ENCODE data around the gene KIF26B. TPM values are rescaled to one million over a fixed set of nuclear protein-coding genes. Genes with fewer than 3 reads are reported as not detected.

KIF26B gene
- total and polyA plus RNA-seq, 2 of the 4 experiments (the other 2 are of a cell fraction), result 0.53 to 0.54 TPM

DNA sequence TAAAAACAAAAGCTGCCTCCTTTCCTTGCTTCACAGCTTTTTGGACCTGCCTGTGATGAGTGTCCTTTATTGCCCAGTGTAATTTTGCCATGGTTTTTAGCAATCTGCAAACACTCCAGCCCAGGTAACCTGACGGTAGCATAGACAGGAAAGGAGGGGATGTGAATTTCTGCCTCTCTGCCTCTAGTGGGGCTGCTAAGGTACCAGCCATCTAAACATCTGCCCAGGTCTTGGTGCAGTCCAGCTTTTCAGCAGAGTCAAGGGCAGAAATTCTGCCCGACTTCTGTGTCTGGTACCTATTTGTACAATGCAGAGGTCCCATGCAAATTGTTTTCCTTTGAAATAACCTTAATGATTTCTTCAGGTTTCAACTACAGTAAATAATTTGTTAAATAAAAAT lies 371.4 kb downstream of the KIF26B start:
- no peak overlapping the region for H3K4me2 ChIP-seq (ENCODE audit: low read depth, low read length)
- no peak overlapping the region for H3K18ac ChIP-seq (ENCODE audit: low read depth, low read length)
- no peak overlapping the region for H3K4ac ChIP-seq (ENCODE audit: low read depth, low read length)
- 0 out of 2 replicates have a peak, but pooled peaks cover 1% of the 10 kb centered on the region for H3K36me3 ChIP-seq (ENCODE audit: control insufficient read depth, insufficient read depth, low read length)
- ATAC-seq (ENCODE audit: low read depth), result no peak
- in situ Hi-C loops (cut with MboI; ENCODE audit: low sequenced_read_pairs) (no loop called here), intact Hi-C loops (cut with micrococcal nuclease) (no loop called here), dilution Hi-C loops (cut with HindIII; ENCODE audit: low sequenced_read_pairs, unreplicated experiment) (no loop called here)
- no peak overlapping the region for H3K4me3 ChIP-seq (ENCODE audit: insufficient read depth, low read depth, low read length)
- no peak overlapping the region for H3K56ac ChIP-seq (ENCODE audit: extremely low read depth, insufficient read depth, low read length)
- no peak overlapping the region for H3K14ac ChIP-seq (replicated peaks; ENCODE audit: low read depth, low read length)
- H3K9ac ChIP-seq (ENCODE audit: low read depth, low read length), result no peak overlapping the region
- no peak overlapping the region for H2AK5ac ChIP-seq (ENCODE audit: low read depth, low read length)
- no peak overlapping the region for H3K23ac ChIP-seq (ENCODE audit: low read depth, low read length)
- no peaks in the 10 kb centered on the region for H4K20me1 ChIP-seq (ENCODE audit: insufficient read depth, low read length)
- DNase-seq, result no peak
- H4K5ac ChIP-seq (ENCODE audit: low read depth, low read length), result no peak overlapping the region
- H3K79me1 ChIP-seq (ENCODE audit: low read depth in 1 of 2, low read length in 2 of 2), result no peaks in the 10 kb centered on the region
- no peak overlapping the region for H4K91ac ChIP-seq (ENCODE audit: insufficient read depth, low read depth, low read length)
- no peak overlapping the region for H4K8ac ChIP-seq (ENCODE audit: low read depth in 2 of 2, low read length in 2 of 2)
- BruUV-seq (replicated peaks), result no TSS peak
- ChIA-PET POLR2A (ENCODE audit: unreplicated experiment) (no interaction called here), CTCF (no interaction called here)
- H2BK20ac ChIP-seq (ENCODE audit: low read depth, low read length), result no peak overlapping the region
- H2AFZ ChIP-seq (replicated peaks; ENCODE audit: low read length, poor library complexity), result no peak overlapping the region
- H3K9me1 ChIP-seq (ENCODE audit: insufficient read depth, low read length), result no peaks in the 10 kb centered on the region
- no peaks in the 10 kb centered on the region for H3K27me3 ChIP-seq (ENCODE audit: control insufficient read depth, insufficient read depth, low read length)
- peaks cover 4% of the 10 kb centered on the region for H3K9me3 ChIP-seq (ENCODE audit: control insufficient read depth, insufficient read depth, low read length)
- no peak overlapping the region for H2BK120ac ChIP-seq (ENCODE audit: low read depth, low read length)
- no peak overlapping the region for H2BK5ac ChIP-seq (ENCODE audit: low read depth, low read length, poor library complexity, severe bottlenecking)
- no peak overlapping the region for H2AK9ac ChIP-seq (replicated peaks; ENCODE audit: low read depth, low read length, poor library complexity)
- no peak for TF ChIP-seq FOS (IDR thresholded peaks at IDR 0.05; ENCODE audit: low read depth, low read length)
- TF ChIP-seq RCOR1 (IDR thresholded peaks at IDR 0.05; ENCODE audit: insufficient replicate concordance, low read length), result no peak
- TF ChIP-seq POLR2A (IDR thresholded peaks at IDR 0.05; ENCODE audit: low read depth, low read length), result no peak
- TF ChIP-seq, protein P1, sequence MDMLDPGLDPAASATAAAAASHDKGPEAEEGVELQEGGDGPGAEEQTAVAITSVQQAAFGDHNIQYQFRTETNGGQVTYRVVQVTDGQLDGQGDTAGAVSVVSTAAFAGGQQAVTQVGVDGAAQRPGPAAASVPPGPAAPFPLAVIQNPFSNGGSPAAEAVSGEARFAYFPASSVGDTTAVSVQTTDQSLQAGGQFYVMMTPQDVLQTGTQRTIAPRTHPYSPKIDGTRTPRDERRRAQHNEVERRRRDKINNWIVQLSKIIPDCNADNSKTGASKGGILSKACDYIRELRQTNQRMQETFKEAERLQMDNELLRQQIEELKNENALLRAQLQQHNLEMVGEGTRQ (IDR thresholded peaks at IDR 0.05; ENCODE audit: low read depth, low read length), result no peak
- no peak for TF ChIP-seq RAD21 (IDR thresholded peaks at IDR 0.05; ENCODE audit: low read length)
- TF ChIP-seq, protein P2, sequence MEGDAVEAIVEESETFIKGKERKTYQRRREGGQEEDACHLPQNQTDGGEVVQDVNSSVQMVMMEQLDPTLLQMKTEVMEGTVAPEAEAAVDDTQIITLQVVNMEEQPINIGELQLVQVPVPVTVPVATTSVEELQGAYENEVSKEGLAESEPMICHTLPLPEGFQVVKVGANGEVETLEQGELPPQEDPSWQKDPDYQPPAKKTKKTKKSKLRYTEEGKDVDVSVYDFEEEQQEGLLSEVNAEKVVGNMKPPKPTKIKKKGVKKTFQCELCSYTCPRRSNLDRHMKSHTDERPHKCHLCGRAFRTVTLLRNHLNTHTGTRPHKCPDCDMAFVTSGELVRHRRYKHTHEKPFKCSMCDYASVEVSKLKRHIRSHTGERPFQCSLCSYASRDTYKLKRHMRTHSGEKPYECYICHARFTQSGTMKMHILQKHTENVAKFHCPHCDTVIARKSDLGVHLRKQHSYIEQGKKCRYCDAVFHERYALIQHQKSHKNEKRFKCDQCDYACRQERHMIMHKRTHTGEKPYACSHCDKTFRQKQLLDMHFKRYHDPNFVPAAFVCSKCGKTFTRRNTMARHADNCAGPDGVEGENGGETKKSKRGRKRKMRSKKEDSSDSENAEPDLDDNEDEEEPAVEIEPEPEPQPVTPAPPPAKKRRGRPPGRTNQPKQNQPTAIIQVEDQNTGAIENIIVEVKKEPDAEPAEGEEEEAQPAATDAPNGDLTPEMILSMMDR (conservative IDR thresholded peaks at IDR 0.05; ENCODE audit: low read depth, low read length), result no peak
- no peak for TF ChIP-seq MAFK (IDR thresholded peaks at IDR 0.05; ENCODE audit: low read depth, low read length)
- TF ChIP-seq, protein P3, sequence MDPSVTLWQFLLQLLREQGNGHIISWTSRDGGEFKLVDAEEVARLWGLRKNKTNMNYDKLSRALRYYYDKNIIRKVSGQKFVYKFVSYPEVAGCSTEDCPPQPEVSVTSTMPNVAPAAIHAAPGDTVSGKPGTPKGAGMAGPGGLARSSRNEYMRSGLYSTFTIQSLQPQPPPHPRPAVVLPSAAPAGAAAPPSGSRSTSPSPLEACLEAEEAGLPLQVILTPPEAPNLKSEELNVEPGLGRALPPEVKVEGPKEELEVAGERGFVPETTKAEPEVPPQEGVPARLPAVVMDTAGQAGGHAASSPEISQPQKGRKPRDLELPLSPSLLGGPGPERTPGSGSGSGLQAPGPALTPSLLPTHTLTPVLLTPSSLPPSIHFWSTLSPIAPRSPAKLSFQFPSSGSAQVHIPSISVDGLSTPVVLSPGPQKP (IDR thresholded peaks at IDR 0.05; ENCODE audit: borderline replicate concordance, low read depth, low read length), result no peak
- no peak for TF ChIP-seq MXI1 (IDR thresholded peaks at IDR 0.05; ENCODE audit: borderline replicate concordance, low read depth, low read length)
- TF ChIP-seq RFX5 (IDR thresholded peaks at IDR 0.05; ENCODE audit: low read depth, low read length), result no peak
- TF ChIP-seq BHLHE40 (IDR thresholded peaks at IDR 0.05; ENCODE audit: low read depth, low read length), result no peak
- no peak for TF ChIP-seq MAZ (IDR thresholded peaks at IDR 0.05; ENCODE audit: borderline replicate concordance, low read depth, low read length)
- TF ChIP-seq CEBPB (IDR thresholded peaks at IDR 0.05; ENCODE audit: low read depth, low read length), result no peak
- no peak for TF ChIP-seq CHD1 (IDR thresholded peaks at IDR 0.05; ENCODE audit: low read depth, low read length)
- no peak for TF ChIP-seq NFE2L2 (IDR thresholded peaks at IDR 0.05; ENCODE audit: low read depth, low read length)
- no peak for TF ChIP-seq SMC3 (IDR thresholded peaks at IDR 0.05; ENCODE audit: low read depth, low read length)
- no CpG with 5 or more reads among the region's 2 CpGs for WGBS, 2 experiments (ENCODE audit: extremely low coverage in 2 of 2, insufficient read length in 1 of 2)
- no peaks in the 10 kb centered on the region for H3K4me1 ChIP-seq (ENCODE audit: control insufficient read depth, insufficient read depth, low read length)
- H3K27ac ChIP-seq (ENCODE audit: insufficient read depth, low read length), result no peak overlapping the region
- H2BK15ac ChIP-seq (ENCODE audit: low read depth, low read length), result no peak overlapping the region

Measured in IMR-90 (cell line).